ENCODE measurements around the gene CDK6.
A peak's percentile ranks its signal among the peaks of the same experiment; 100 is the strongest.

DNA sequence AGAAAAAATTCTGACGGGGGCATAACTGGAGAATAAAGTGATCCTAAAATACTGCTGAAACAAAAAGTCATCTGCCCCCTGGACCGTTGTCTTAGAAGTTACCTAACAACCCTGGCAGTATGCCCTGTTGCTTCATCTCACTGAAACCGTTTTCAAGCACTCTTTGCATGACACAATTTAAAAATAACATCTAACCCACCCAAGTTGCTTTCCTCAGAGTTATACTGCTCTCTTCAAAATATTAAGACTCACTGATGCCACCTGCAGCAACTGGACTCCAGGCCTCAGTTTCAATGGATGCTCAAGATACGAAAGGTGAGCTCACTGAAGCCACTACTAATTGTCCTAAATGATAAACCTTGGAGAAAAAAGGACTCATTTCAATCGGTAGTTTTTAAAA lies 57.4 kb downstream of the CDK6 start:
- TF ChIP-seq POLR2AphosphoS5 (IDR thresholded peaks at IDR 0.05): peak in 1 of 2 donors; percentile 45
- TF ChIP-seq EP300 (IDR thresholded peaks at IDR 0.05): no peak
- TF ChIP-seq, protein P1, sequence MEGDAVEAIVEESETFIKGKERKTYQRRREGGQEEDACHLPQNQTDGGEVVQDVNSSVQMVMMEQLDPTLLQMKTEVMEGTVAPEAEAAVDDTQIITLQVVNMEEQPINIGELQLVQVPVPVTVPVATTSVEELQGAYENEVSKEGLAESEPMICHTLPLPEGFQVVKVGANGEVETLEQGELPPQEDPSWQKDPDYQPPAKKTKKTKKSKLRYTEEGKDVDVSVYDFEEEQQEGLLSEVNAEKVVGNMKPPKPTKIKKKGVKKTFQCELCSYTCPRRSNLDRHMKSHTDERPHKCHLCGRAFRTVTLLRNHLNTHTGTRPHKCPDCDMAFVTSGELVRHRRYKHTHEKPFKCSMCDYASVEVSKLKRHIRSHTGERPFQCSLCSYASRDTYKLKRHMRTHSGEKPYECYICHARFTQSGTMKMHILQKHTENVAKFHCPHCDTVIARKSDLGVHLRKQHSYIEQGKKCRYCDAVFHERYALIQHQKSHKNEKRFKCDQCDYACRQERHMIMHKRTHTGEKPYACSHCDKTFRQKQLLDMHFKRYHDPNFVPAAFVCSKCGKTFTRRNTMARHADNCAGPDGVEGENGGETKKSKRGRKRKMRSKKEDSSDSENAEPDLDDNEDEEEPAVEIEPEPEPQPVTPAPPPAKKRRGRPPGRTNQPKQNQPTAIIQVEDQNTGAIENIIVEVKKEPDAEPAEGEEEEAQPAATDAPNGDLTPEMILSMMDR (IDR thresholded peaks at IDR 0.05): peak in 2 of 3 experiments; percentile 12 to 16
- TF ChIP-seq POLR2A (IDR thresholded peaks at IDR 0.05; ENCODE audit: low read depth): no peak
